ENCODE data around the gene SMIM43.
A peak's percentile ranks its signal among the peaks of the same experiment; 100 is the strongest.

Gene SMIM43

DNA sequence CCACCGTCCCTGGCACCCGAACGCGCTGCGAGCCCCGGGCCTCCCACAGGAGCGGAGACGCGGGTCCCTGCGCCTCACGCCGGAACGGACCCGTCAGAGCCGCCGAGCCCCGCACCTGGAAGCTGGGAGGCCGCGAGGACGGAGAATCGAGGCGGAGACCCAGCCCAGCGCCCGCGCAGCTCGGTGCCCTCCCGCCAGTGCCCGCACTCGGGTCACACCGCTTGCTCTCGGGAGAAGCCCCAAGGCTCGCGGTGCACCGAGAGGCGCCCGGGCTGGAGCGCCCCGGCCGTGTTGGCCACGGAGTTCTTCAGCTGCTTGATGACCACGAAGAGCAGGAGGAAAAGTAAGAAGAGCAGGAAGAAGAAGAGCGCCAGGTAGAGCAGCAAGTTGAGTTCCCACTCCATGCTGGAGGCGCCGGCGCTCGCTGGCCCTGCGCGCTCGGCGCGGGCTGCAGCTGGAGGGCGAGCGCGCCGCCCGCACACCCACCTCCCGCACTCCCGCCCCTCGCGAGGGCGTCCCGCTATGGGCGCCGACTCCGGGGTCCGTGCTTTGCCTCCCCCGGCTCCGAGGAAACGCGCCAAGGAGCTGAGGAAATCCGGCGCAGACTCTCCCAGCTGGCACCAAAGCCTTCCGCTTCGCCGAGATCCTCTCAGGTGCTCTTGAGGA is at the start of gene SMIM43:
SMIM43 (minus strand) TSS at position 463 of the 666 bp plus-strand sequence; CDS start at position 404, 59 bp downstream.
- WGBS (ENCODE audit: insufficient coverage, insufficient read length), result no CpG with 5 or more reads among the region's 75 CpGs
- Histone ChIP-seq H3K4me1 (ENCODE audit: control insufficient read depth, insufficient read depth, low read length) (no peaks in the 10 kb centered on the region; the same call in 1 of the 2 replicates), H3K27me3 (ENCODE audit: control insufficient read depth, insufficient read depth, low read length) (peaks cover 36% of the 10 kb centered on the region), H3K9me3 (ENCODE audit: control insufficient read depth, insufficient read depth, low read length) (no peaks in the 10 kb centered on the region), H3K27ac (ENCODE audit: low read length) (no peak within 1 kb of the TSS), H3K4me3 (ENCODE audit: low read length) (peak within 1 kb of the TSS; percentile 51; the same call in 1 of the 2 replicates), H3K36me3 (ENCODE audit: control insufficient read depth, insufficient read depth, low read length) (no peaks in the 10 kb centered on the region)
- DNase-seq (ENCODE audit: low read depth, low spot score), result no peak

GRCh38 chr4:121814756-121815155 is 49.8 kb upstream of the SMIM43 start:
- Histone ChIP-seq H3K9me3 (ENCODE audit: control insufficient read depth, insufficient read depth, low read length) (no peaks in the 10 kb centered on the region), H3K36me3 (ENCODE audit: control insufficient read depth, insufficient read depth, low read length) (peaks cover 21% of the 10 kb centered on the region; the same call in 1 of the 2 replicates), H3K27ac (ENCODE audit: low read length) (no peak overlapping the region), H3K4me3 (ENCODE audit: low read length) (no peak overlapping the region), H3K4me1 (ENCODE audit: control insufficient read depth, insufficient read depth, low read length) (no peaks in the 10 kb centered on the region), H3K27me3 (ENCODE audit: control insufficient read depth, insufficient read depth, low read length) (no peaks in the 10 kb centered on the region)
- no CpG with 5 or more reads among the region's 2 CpGs for WGBS (ENCODE audit: insufficient coverage, insufficient read length)
- DNase-seq (ENCODE audit: low read depth, low spot score), result no peak

- no peak for DNase-seq (ENCODE audit: low read depth, low spot score)
- Histone ChIP-seq H3K4me3 (ENCODE audit: low read length) (no peak overlapping the region), H3K27ac (ENCODE audit: low read length) (no peak overlapping the region), H3K9me3 (ENCODE audit: control insufficient read depth, insufficient read depth, low read length) (no peaks in the 10 kb centered on the region), H3K36me3 (ENCODE audit: control insufficient read depth, insufficient read depth, low read length) (peaks cover 7% of the 10 kb centered on the region; the same call in 1 of the 2 replicates), H3K27me3 (ENCODE audit: control insufficient read depth, insufficient read depth, low read length) (no peaks in the 10 kb centered on the region), H3K4me1 (ENCODE audit: control insufficient read depth, insufficient read depth, low read length) (no peaks in the 10 kb centered on the region)
Observed at GRCh38 chr4:121811122-121811521, 46.2 kb upstream of the SMIM43 start.

DNA sequence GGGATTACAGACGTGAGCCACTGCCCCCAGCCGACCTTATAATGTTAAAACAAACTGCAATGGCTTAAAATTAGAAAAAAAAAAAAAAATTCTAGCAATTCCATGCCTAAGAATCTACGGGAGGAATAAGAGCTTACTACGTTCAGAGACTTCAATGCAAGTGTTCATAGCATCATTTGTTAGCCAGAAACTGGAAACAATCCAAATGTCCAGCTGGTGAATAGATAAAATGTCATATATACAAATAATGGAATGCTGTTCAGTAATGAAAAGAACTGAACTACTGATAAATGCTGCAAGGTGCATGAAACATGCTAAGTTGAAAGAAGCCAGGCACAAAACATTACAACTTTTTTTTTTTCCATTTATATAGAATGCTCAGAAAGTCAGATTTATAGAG is 41.4 kb upstream of the SMIM43 start:
- no peak for DNase-seq (ENCODE audit: low read depth, low spot score)
- H3K36me3 ChIP-seq (ENCODE audit: control insufficient read depth, insufficient read depth, low read length), result peaks cover 4% of the 10 kb centered on the region; the same call in 1 of the 2 replicates

DNA sequence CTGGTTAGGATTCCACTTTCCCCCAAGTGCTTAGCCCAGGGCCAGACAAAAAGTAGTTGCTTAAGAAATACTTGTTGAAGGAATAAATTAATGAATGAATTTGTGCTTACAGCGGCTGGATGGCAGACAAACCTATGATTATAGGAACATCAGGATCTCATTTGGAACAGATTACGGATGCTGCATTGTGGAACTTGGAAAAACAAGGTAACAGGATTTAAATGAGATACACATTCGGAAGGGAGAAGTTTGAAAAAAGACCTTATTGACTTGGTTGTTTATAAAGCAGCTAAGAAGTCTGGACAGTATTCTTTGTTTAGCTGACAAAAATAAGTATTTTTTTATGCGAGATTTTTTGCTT is 36.7 kb upstream of the SMIM43 start:
- H3K36me3 ChIP-seq (ENCODE audit: control insufficient read depth, insufficient read depth, low read length), result no peaks in the 10 kb centered on the region; the same call in 1 of the 2 replicates
- no peaks in the 10 kb centered on the region for H3K9me3 ChIP-seq (ENCODE audit: control insufficient read depth, insufficient read depth, low read length)
- H3K27me3 ChIP-seq (ENCODE audit: control insufficient read depth, insufficient read depth, low read length), result no peaks in the 10 kb centered on the region
- no CpG with 5 or more reads among the region's 4 CpGs for WGBS (ENCODE audit: insufficient coverage, insufficient read length)
- no peak for DNase-seq (ENCODE audit: low read depth, low spot score)
- H3K4me3 ChIP-seq (ENCODE audit: low read length), result peak overlapping the region; percentile 100
- no peak overlapping the region for H3K27ac ChIP-seq (ENCODE audit: low read length)
- no peaks in the 10 kb centered on the region; the same call in 1 of the 2 replicates for H3K4me1 ChIP-seq (ENCODE audit: control insufficient read depth, insufficient read depth, low read length)

More for the DNA sequence above, 41.4 kb upstream of the SMIM43 start:
- Histone ChIP-seq H3K4me3 (ENCODE audit: low read length) (no peak overlapping the region), H3K4me1 (ENCODE audit: control insufficient read depth, insufficient read depth, low read length) (no peaks in the 10 kb centered on the region), H3K27ac (ENCODE audit: low read length) (no peak overlapping the region), H3K27me3 (ENCODE audit: control insufficient read depth, insufficient read depth, low read length) (no peaks in the 10 kb centered on the region), H3K9me3 (ENCODE audit: control insufficient read depth, insufficient read depth, low read length) (no peaks in the 10 kb centered on the region)
- no CpG with 5 or more reads among the region's 4 CpGs for WGBS (ENCODE audit: insufficient coverage, insufficient read length)

GRCh38 chr4:121800961-121801714 is 36.2 kb upstream of the SMIM43 start, which contains the start of gene EXOSC9:
Gene EXOSC9, plus strand, starts transcription at chr4:121801323. Its CDS starts 102 bp downstream, at chr4:121801425.
- WGBS (ENCODE audit: insufficient coverage, insufficient read length), result no CpG with 5 or more reads among the region's 48 CpGs
- peak; percentile 88 for DNase-seq (ENCODE audit: low read depth, low spot score)

GRCh38 chr4:121800638-121800960 is 35.6 kb upstream of the SMIM43 start:
- 100% methylated on average over 1 of the region's 8 CpGs for WGBS (ENCODE audit: insufficient coverage, insufficient read length)
- no peak for DNase-seq (ENCODE audit: low read depth, low spot score)

More at GRCh38 chr4:121800961-121801714, 36.2 kb upstream of the SMIM43 start, which contains the start of gene EXOSC9:
- H3K27ac ChIP-seq (ENCODE audit: low read length), result no peak within 1 kb of the TSS
- no peaks in the 10 kb centered on the region for H3K9me3 ChIP-seq (ENCODE audit: control insufficient read depth, insufficient read depth, low read length)
- H3K36me3 ChIP-seq (ENCODE audit: control insufficient read depth, insufficient read depth, low read length), result no peaks in the 10 kb centered on the region; the same call in 1 of the 2 replicates
- peak within 1 kb of the TSS; percentile 100 for H3K4me3 ChIP-seq (ENCODE audit: low read length)
- H3K4me1 ChIP-seq (ENCODE audit: control insufficient read depth, insufficient read depth, low read length), result no peaks in the 10 kb centered on the region; the same call in 1 of the 2 replicates
- no peaks in the 10 kb centered on the region for H3K27me3 ChIP-seq (ENCODE audit: control insufficient read depth, insufficient read depth, low read length)

GRCh38 chr4:121799867-121800501 is 35.0 kb upstream of the SMIM43 start:
- WGBS (ENCODE audit: insufficient coverage, insufficient read length), result no CpG with 5 or more reads among the region's 3 CpGs
- no peak overlapping the region for H3K4me3 ChIP-seq (ENCODE audit: low read length)
- no peak overlapping the region for H3K27ac ChIP-seq (ENCODE audit: low read length)
- no peak for DNase-seq (ENCODE audit: low read depth, low spot score)
- peaks cover 1% of the 10 kb centered on the region; the same call in 1 of the 2 replicates for H3K4me1 ChIP-seq (ENCODE audit: control insufficient read depth, insufficient read depth, low read length)
- H3K9me3 ChIP-seq (ENCODE audit: control insufficient read depth, insufficient read depth, low read length), result no peaks in the 10 kb centered on the region
- H3K36me3 ChIP-seq (ENCODE audit: control insufficient read depth, insufficient read depth, low read length), result no peaks in the 10 kb centered on the region; the same call in 1 of the 2 replicates
- no peaks in the 10 kb centered on the region for H3K27me3 ChIP-seq (ENCODE audit: control insufficient read depth, insufficient read depth, low read length)

More at GRCh38 chr4:121800638-121800960, 35.6 kb upstream of the SMIM43 start:
- no peaks in the 10 kb centered on the region; the same call in 1 of the 2 replicates for H3K36me3 ChIP-seq (ENCODE audit: control insufficient read depth, insufficient read depth, low read length)
- no peaks in the 10 kb centered on the region for H3K9me3 ChIP-seq (ENCODE audit: control insufficient read depth, insufficient read depth, low read length)
- H3K27me3 ChIP-seq (ENCODE audit: control insufficient read depth, insufficient read depth, low read length), result no peaks in the 10 kb centered on the region
- peaks cover 1% of the 10 kb centered on the region; the same call in 1 of the 2 replicates for H3K4me1 ChIP-seq (ENCODE audit: control insufficient read depth, insufficient read depth, low read length)
- no peak overlapping the region for H3K27ac ChIP-seq (ENCODE audit: low read length)
- H3K4me3 ChIP-seq (ENCODE audit: low read length), result peak overlapping the region; percentile 100; the same call in 1 of the 2 replicates

- Histone ChIP-seq H3K4me1 (ENCODE audit: control insufficient read depth, insufficient read depth, low read length) (peaks cover 3% of the 10 kb centered on the region; the same call in 1 of the 2 replicates), H3K4me3 (ENCODE audit: low read length) (no peak overlapping the region), H3K27me3 (ENCODE audit: control insufficient read depth, insufficient read depth, low read length) (no peaks in the 10 kb centered on the region), H3K36me3 (ENCODE audit: control insufficient read depth, insufficient read depth, low read length) (no peaks in the 10 kb centered on the region; the same call in 1 of the 2 replicates), H3K27ac (ENCODE audit: low read length) (no peak overlapping the region), H3K9me3 (ENCODE audit: control insufficient read depth, insufficient read depth, low read length) (no peaks in the 10 kb centered on the region)
- no peak for DNase-seq (ENCODE audit: low read depth, low spot score)
- WGBS (ENCODE audit: insufficient coverage, insufficient read length), result 100% methylated on average over 1 of the region's 2 CpGs
Observed at GRCh38 chr4:121799208-121799823, 34.4 kb upstream of the SMIM43 start.

- Histone ChIP-seq H3K4me1 (ENCODE audit: control insufficient read depth, insufficient read depth, low read length) (peaks cover 3% of the 10 kb centered on the region; the same call in 1 of the 2 replicates), H3K9me3 (ENCODE audit: control insufficient read depth, insufficient read depth, low read length) (no peaks in the 10 kb centered on the region), H3K27me3 (ENCODE audit: control insufficient read depth, insufficient read depth, low read length) (no peaks in the 10 kb centered on the region), H3K27ac (ENCODE audit: low read length) (no peak overlapping the region), H3K4me3 (ENCODE audit: low read length) (no peak overlapping the region), H3K36me3 (ENCODE audit: control insufficient read depth, insufficient read depth, low read length) (no peaks in the 10 kb centered on the region)
- DNase-seq (ENCODE audit: low read depth, low spot score), result peak; percentile 45
Observed at GRCh38 chr4:121796283-121796682, 31.3 kb upstream of the SMIM43 start.
